ENCODE data around the gene CCDC197.

DNA sequence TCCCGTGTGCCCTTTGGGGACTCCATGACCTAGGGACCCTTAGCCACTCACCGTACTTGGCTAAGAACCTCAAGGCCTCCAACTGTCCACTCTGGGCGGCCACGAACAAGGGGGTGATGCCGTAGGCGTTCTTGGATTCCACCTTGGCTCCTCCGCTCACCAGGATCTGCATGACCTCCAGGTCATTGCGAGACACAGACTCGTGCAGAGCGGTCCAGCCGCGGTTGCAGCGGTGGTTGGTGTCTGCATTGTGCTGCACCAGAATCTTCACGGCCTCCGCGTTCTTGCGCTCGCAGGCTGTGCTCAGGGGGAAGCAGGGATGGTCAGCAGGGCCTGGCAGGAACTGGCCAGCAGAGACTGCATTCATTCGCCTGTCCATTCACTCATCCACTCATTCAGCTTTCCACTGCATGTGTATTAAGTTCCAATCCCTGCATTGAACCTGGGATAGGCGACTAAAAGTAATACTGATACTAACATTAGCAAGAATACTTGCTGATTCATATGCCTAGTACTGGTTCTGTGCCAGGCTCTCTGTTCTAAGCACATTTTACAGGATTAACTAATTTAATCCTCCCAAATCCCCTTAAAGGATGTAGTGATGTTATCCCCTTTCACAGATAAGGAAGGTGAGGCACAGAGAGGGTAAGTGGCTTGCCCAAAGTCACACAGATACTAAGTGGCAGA, 46.0 kb upstream of the CCDC197 start:
- TF ChIP-seq, protein P1, sequence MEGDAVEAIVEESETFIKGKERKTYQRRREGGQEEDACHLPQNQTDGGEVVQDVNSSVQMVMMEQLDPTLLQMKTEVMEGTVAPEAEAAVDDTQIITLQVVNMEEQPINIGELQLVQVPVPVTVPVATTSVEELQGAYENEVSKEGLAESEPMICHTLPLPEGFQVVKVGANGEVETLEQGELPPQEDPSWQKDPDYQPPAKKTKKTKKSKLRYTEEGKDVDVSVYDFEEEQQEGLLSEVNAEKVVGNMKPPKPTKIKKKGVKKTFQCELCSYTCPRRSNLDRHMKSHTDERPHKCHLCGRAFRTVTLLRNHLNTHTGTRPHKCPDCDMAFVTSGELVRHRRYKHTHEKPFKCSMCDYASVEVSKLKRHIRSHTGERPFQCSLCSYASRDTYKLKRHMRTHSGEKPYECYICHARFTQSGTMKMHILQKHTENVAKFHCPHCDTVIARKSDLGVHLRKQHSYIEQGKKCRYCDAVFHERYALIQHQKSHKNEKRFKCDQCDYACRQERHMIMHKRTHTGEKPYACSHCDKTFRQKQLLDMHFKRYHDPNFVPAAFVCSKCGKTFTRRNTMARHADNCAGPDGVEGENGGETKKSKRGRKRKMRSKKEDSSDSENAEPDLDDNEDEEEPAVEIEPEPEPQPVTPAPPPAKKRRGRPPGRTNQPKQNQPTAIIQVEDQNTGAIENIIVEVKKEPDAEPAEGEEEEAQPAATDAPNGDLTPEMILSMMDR (conservative IDR thresholded peaks at IDR 0.05; ENCODE audit: low read length) = no peak
- no peak for TF ChIP-seq EZH2phosphoT487 (IDR thresholded peaks at IDR 0.05; ENCODE audit: borderline replicate concordance, low read depth, low read length)

Measured in OCI-LY7 (cell line).